ENCODE data around the gene SULF2. TPM values are rescaled to one million over a fixed set of nuclear protein-coding genes. Genes with fewer than 3 reads are reported as not detected.

SULF2 gene
- total RNA-seq, 1 donor from 2014 or later: 97.8 TPM

- Mint-ChIP-seq H3K27ac (ENCODE audit: unreplicated experiment) (peak overlapping the region; percentile 30), H3K27me3 (ENCODE audit: unreplicated experiment) (peaks cover 5% of the 10 kb centered on the region), H3K4me1 (ENCODE audit: low read depth, unreplicated experiment) (peaks cover 13% of the 10 kb centered on the region), H3K36me3 (ENCODE audit: unreplicated experiment) (peaks cover 5% of the 10 kb centered on the region), H3K9me3 (ENCODE audit: unreplicated experiment) (peaks cover 5% of the 10 kb centered on the region), H3K4me3 (ENCODE audit: unreplicated experiment) (peak overlapping the region; percentile 11)
- DNase-seq: no peak
- TF ChIP-seq, protein P1, sequence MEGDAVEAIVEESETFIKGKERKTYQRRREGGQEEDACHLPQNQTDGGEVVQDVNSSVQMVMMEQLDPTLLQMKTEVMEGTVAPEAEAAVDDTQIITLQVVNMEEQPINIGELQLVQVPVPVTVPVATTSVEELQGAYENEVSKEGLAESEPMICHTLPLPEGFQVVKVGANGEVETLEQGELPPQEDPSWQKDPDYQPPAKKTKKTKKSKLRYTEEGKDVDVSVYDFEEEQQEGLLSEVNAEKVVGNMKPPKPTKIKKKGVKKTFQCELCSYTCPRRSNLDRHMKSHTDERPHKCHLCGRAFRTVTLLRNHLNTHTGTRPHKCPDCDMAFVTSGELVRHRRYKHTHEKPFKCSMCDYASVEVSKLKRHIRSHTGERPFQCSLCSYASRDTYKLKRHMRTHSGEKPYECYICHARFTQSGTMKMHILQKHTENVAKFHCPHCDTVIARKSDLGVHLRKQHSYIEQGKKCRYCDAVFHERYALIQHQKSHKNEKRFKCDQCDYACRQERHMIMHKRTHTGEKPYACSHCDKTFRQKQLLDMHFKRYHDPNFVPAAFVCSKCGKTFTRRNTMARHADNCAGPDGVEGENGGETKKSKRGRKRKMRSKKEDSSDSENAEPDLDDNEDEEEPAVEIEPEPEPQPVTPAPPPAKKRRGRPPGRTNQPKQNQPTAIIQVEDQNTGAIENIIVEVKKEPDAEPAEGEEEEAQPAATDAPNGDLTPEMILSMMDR (IDR thresholded peaks at IDR 0.05; ENCODE audit: partially characterized antibody, unreplicated experiment): no peak
Measured at GRCh38 chr20:47724910-47725247, 60.4 kb downstream of the SULF2 start.

DNA sequence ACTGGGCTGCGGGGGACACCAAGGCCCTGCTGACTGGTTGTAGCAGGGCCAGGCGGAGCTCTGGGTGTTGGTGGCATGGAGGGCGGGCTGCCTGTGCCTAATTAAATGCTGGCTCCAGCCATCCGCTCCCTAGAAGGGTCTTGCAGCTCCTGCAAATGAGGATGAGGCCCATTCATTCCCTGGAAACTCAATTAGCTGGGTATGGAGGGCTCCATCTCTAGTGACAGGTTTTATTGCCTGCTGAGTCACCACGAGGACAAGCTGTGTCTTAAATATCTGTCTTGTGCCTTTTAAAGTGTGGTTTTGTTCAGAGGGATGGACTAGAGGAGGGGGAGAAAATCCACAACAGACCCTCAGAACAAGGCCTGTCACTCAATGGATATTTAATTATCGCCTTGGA is 60.9 kb downstream of the SULF2 start:
- H3K4me1 Mint-ChIP-seq (ENCODE audit: low read depth, unreplicated experiment): peaks cover 13% of the 10 kb centered on the region
- peaks cover 5% of the 10 kb centered on the region for H3K27me3 Mint-ChIP-seq (ENCODE audit: unreplicated experiment)
- no peak for DNase-seq
- H3K36me3 Mint-ChIP-seq (ENCODE audit: unreplicated experiment): peaks cover 5% of the 10 kb centered on the region
- H3K27ac Mint-ChIP-seq (ENCODE audit: unreplicated experiment): peak overlapping the region; percentile 30
- peaks cover 5% of the 10 kb centered on the region for H3K9me3 Mint-ChIP-seq (ENCODE audit: unreplicated experiment)
- TF ChIP-seq, protein P1 (IDR thresholded peaks at IDR 0.05; ENCODE audit: partially characterized antibody, unreplicated experiment): no peak
- peak overlapping the region; percentile 2 for H3K4me3 Mint-ChIP-seq (ENCODE audit: unreplicated experiment)

DNA sequence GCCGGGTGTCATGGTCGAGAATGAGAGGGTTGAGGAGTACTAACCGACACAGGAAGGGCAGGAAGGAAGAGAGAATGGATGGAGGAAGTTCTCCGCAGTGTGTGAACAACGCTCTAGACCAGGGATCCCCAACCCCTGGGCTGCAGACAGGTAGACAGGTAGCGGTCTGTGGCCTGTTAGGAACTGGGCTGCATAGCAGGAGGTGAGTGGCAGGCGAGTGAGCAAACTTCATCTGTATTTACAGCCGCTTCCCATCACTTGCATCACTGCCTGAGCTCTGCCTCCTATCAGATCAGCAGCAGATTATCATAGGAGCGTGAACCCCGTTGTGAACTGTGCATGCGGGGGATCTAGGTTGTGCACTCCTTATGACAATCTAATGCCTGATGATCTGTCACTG is 62.0 kb downstream of the SULF2 start:
- Mint-ChIP-seq H3K4me3 (ENCODE audit: unreplicated experiment) (no peak overlapping the region), H3K9me3 (ENCODE audit: unreplicated experiment) (peaks cover 5% of the 10 kb centered on the region), H3K36me3 (ENCODE audit: unreplicated experiment) (peaks cover 5% of the 10 kb centered on the region), H3K4me1 (ENCODE audit: low read depth, unreplicated experiment) (peaks cover 13% of the 10 kb centered on the region), H3K27me3 (ENCODE audit: unreplicated experiment) (peaks cover 2% of the 10 kb centered on the region), H3K27ac (ENCODE audit: unreplicated experiment) (no peak overlapping the region)
- no peak for DNase-seq
- TF ChIP-seq, protein P1 (IDR thresholded peaks at IDR 0.05; ENCODE audit: partially characterized antibody, unreplicated experiment): no peak

- H3K4me1 Mint-ChIP-seq (ENCODE audit: low read depth, unreplicated experiment): peaks cover 5% of the 10 kb centered on the region
- H3K27ac Mint-ChIP-seq (ENCODE audit: unreplicated experiment): no peak overlapping the region
- H3K27me3 Mint-ChIP-seq (ENCODE audit: unreplicated experiment): peaks cover 2% of the 10 kb centered on the region
- no peak for DNase-seq
- H3K36me3 Mint-ChIP-seq (ENCODE audit: unreplicated experiment): peaks cover 7% of the 10 kb centered on the region
- no peaks in the 10 kb centered on the region for H3K9me3 Mint-ChIP-seq (ENCODE audit: unreplicated experiment)
- TF ChIP-seq, protein P1 (IDR thresholded peaks at IDR 0.05; ENCODE audit: partially characterized antibody, unreplicated experiment): no peak
- no peak overlapping the region for H3K4me3 Mint-ChIP-seq (ENCODE audit: unreplicated experiment)
Measured at GRCh38 chr20:47720636-47721427, 64.4 kb downstream of the SULF2 start.

GRCh38 chr20:47719625-47720024 is 65.7 kb downstream of the SULF2 start:
- no peak overlapping the region for H3K4me3 Mint-ChIP-seq (ENCODE audit: unreplicated experiment)
- peaks cover 3% of the 10 kb centered on the region for H3K4me1 Mint-ChIP-seq (ENCODE audit: low read depth, unreplicated experiment)
- no peaks in the 10 kb centered on the region for H3K9me3 Mint-ChIP-seq (ENCODE audit: unreplicated experiment)
- H3K36me3 Mint-ChIP-seq (ENCODE audit: unreplicated experiment): peaks cover 9% of the 10 kb centered on the region
- DNase-seq: no peak
- H3K27me3 Mint-ChIP-seq (ENCODE audit: unreplicated experiment): peaks cover 2% of the 10 kb centered on the region
- H3K27ac Mint-ChIP-seq (ENCODE audit: unreplicated experiment): no peak overlapping the region
- TF ChIP-seq, protein P1 (IDR thresholded peaks at IDR 0.05; ENCODE audit: partially characterized antibody, unreplicated experiment): no peak
